GM23338 (cell line): ENCODE results near the gene ZNF536. TPM values are rescaled to one million over a fixed set of nuclear protein-coding genes. Genes with fewer than 3 reads are reported as not detected.

Experiments
- ATAC-seq: fragments of 200-7000 bp; cut with Tn5 transposase; 3 replicates; pipeline ENCODE4 v1.9.1; 2020
- DNase-seq: peaks from one replicate; pipeline ENCODE4 v3.0.0-alpha.2; 2015; ENCODE audit warnings: low spot score
- H2AFZ ChIP-seq: fragments of 200-600 bp; sonication (generic); 2 replicates; pipeline ENCODE4 v1.8.0; 2016; ENCODE audit warnings: antibody characterized with exemption, mild to moderate bottlenecking, moderate library complexity
- H3F3A ChIP-seq: fragments of 200-600 bp; sonication (generic); replicated peaks from 2 replicates; pipeline ENCODE4 v1.8.0; 2017; ENCODE audit warnings: antibody characterized with exemption, mixed run types, low read depth
- H3K27ac ChIP-seq: fragments of 200-600 bp; sonication (generic); 2 replicates; pipeline ENCODE4 v1.6.1; 2016; ENCODE audit warnings: low read depth
- H3K27me3 ChIP-seq: fragments of 200-600 bp; sonication (generic); 2 replicates; pipeline ENCODE4 v1.8.0; 2016; ENCODE audit warnings: mild to moderate bottlenecking, mixed run types, moderate library complexity; ENCODE audit not compliant: insufficient read depth
- H3K36me3 ChIP-seq: fragments of 200-600 bp; sonication (generic); 2 replicates; pipeline ENCODE4 v1.8.0; 2016; ENCODE audit warnings: mild to moderate bottlenecking; ENCODE audit not compliant: insufficient read depth
- H3K4me1 ChIP-seq: fragments of 200-600 bp; sonication (generic); 2 replicates; pipeline ENCODE4 v1.8.0; 2016; ENCODE audit warnings: mild to moderate bottlenecking, moderate library complexity; ENCODE audit not compliant: insufficient read depth
- H3K4me2 ChIP-seq: fragments of 200-600 bp; sonication (generic); 2 replicates; pipeline ENCODE4 v1.7.1; 2017; ENCODE audit warnings: mixed run types
- H3K4me3 ChIP-seq: fragments of 200-600 bp; sonication (generic); 2 replicates; pipeline ENCODE4 v1.6.1; 2016; ENCODE audit warnings: mixed run types
- H3K79me2 ChIP-seq: fragments of 200-600 bp; sonication (generic); replicated peaks from 2 replicates; pipeline ENCODE4 v1.8.0; 2017; ENCODE audit warnings: mild to moderate bottlenecking; ENCODE audit not compliant: insufficient read depth
- H3K9me2 ChIP-seq: fragments of 200-600 bp; sonication (generic); 2 replicates; pipeline ENCODE4 v1.8.0; 2017; ENCODE audit not compliant: insufficient read depth
- H4K20me1 ChIP-seq: fragments of 200-600 bp; sonication (generic); replicated peaks from 2 replicates; pipeline ENCODE4 v1.8.0; 2017; ENCODE audit warnings: mild to moderate bottlenecking; ENCODE audit not compliant: insufficient read depth
- H3K27ac Mint-ChIP-seq: 2 replicates; pipeline ENCODE4 v1.8.0; 2020; ENCODE audit warnings: inconsistent platforms, mild to moderate bottlenecking, moderate library complexity, mixed read lengths
- H3K27me3 Mint-ChIP-seq: 3 replicates; pipeline ENCODE4 v1.8.0; 2022; ENCODE audit warnings: low read depth, mild to moderate bottlenecking, moderate library complexity, mixed read lengths, inconsistent platforms; ENCODE audit not compliant: insufficient read depth, poor library complexity
- H3K36me3 Mint-ChIP-seq: 3 replicates; pipeline ENCODE4 v1.8.0; 2021; ENCODE audit warnings: low read depth, mild to moderate bottlenecking, inconsistent platforms, moderate library complexity, mixed read lengths
- H3K4me1 Mint-ChIP-seq: 3 replicates; pipeline ENCODE4 v1.8.0; 2020; ENCODE audit warnings: mild to moderate bottlenecking, inconsistent platforms, mixed read lengths
- H3K4me3 Mint-ChIP-seq: 3 replicates; pipeline ENCODE4 v1.8.0; 2021; ENCODE audit warnings: moderate library complexity, mild to moderate bottlenecking, inconsistent platforms, mixed read lengths
- H3K9me3 Mint-ChIP-seq: 3 replicates; pipeline ENCODE4 v1.8.0; 2020; ENCODE audit warnings: moderate library complexity, mild to moderate bottlenecking, inconsistent platforms, mixed read lengths
- CREB1 ChIP-seq: fragments of 250-450 bp; sonication (Bioruptor Pico); IDR thresholded peaks from 2 replicates; pipeline ENCODE4 v1.5.0; 2020; ENCODE audit warnings: low read depth, mild to moderate bottlenecking, moderate library complexity
- CTCF ChIP-seq, 2 experiments: fragments of 200-600 bp in 1 of 2; sonication (generic) in 1 of 2; conservative IDR thresholded peaks; 2 replicates each; pipeline versions ENCODE4 v1.5.1 to v1.6.1; 2016 to 2017; ENCODE audit warnings: antibody characterized with exemption in 2 of 2, low read depth in 2 of 2, mild to moderate bottlenecking in 2 of 2, moderate library complexity in 1 of 2
- ETS1 ChIP-seq: IDR thresholded peaks from 2 replicates; pipeline ENCODE4 v1.6.1; 2016; ENCODE audit warnings: antibody characterized with exemption
- EZH2 ChIP-seq: fragments of 200-600 bp; sonication (generic); IDR thresholded peaks from one replicate; pipeline ENCODE4 v1.8.0; 2017; ENCODE audit warnings: antibody characterized with exemption, mild to moderate bottlenecking, low read depth; ENCODE audit not compliant: unreplicated experiment
- EZH2phosphoT487 ChIP-seq: fragments of 200-600 bp; sonication (generic); IDR thresholded peaks from one replicate; pipeline ENCODE4 v1.8.1; 2018; ENCODE audit warnings: antibody characterized with exemption; ENCODE audit not compliant: unreplicated experiment
- JUNB ChIP-seq: IDR thresholded peaks from one replicate; pipeline ENCODE4 v1.6.1; 2016; ENCODE audit warnings: antibody characterized with exemption; ENCODE audit not compliant: unreplicated experiment
- NANOG ChIP-seq: IDR thresholded peaks from 2 replicates; pipeline ENCODE4 v1.6.1; 2016; ENCODE audit warnings: antibody characterized with exemption, borderline replicate concordance
- POLR2AphosphoS5 ChIP-seq: IDR thresholded peaks from 2 replicates; pipeline ENCODE4 v1.6.1; 2016; ENCODE audit warnings: antibody characterized with exemption, low read depth
- REST ChIP-seq: IDR thresholded peaks from one replicate; pipeline ENCODE4 v1.6.1; 2018; ENCODE audit warnings: antibody characterized with exemption; ENCODE audit not compliant: unreplicated experiment
- STAT1 ChIP-seq: IDR thresholded peaks from one replicate; pipeline ENCODE4 v1.6.1; 2016; ENCODE audit warnings: antibody characterized with exemption; ENCODE audit not compliant: unreplicated experiment
- ZNF114 ChIP-seq: fragments of 250-450 bp; sonication (Bioruptor Pico); IDR thresholded peaks from 2 replicates; pipeline ENCODE4 v1.5.0; 2020; ENCODE audit warnings: mild to moderate bottlenecking, moderate library complexity
- ZNF331 ChIP-seq: fragments of 250-450 bp; sonication (Bioruptor Pico); IDR thresholded peaks from 2 replicates; pipeline ENCODE4 v1.5.0; 2020; ENCODE audit warnings: low read depth, mild to moderate bottlenecking, moderate library complexity
- ZNF462 ChIP-seq: fragments of 250-450 bp; sonication (Bioruptor Pico); IDR thresholded peaks from 2 replicates; pipeline ENCODE4 v1.5.0; 2020; ENCODE audit warnings: mild to moderate bottlenecking, moderate library complexity
- polyA plus RNA-seq: library from polyadenylated mRNA; unstranded; fragments of >200 nt; fragmentation: Nextera tagmentation; extraction: Ambion mirVana; gene quantifications from 2 replicates; pipeline ENCODE4 v1.2.1, GENCODE V29; 2016
- total RNA-seq: library from RNA; depleted of rRNA; stranded (reverse); fragments of >200 nt; shearing (Covaris generic); gene quantifications from 2 replicates; pipeline ENCODE4 v1.2.3, GENCODE V29; 2014

Gene ZNF536
- total and polyA plus RNA-seq, 2 experiments from 2014 or later: 0.07 TPM; not detected in 1

GRCh38 chr19:30366282-30366681, 5.9 kb upstream of the ZNF536 start:
- Histone ChIP-seq H3K4me1 (peaks cover 21% of the 10 kb centered on the region), H3K27me3 (no peaks in the 10 kb centered on the region), H4K20me1 (no peaks in the 10 kb centered on the region), H3K36me3 (no peaks in the 10 kb centered on the region), H3F3A (no peaks in the 10 kb centered on the region), H3K9me2 (peaks cover 17% of the 10 kb centered on the region), H3K27ac (no peak overlapping the region), H3K4me3 (no peak overlapping the region), H3K79me2 (no peaks in the 10 kb centered on the region), H2AFZ (no peak overlapping the region), H3K4me2 (no peak overlapping the region)
- Mint-ChIP-seq H3K36me3 (no peaks in the 10 kb centered on the region), H3K27ac (no peak overlapping the region), H3K4me1 (peaks cover 26% of the 10 kb centered on the region), H3K9me3 (no peaks in the 10 kb centered on the region), H3K27me3 (peaks cover 11% of the 10 kb centered on the region), H3K4me3 (no peak overlapping the region)
- ATAC-seq: no peak
- no peak for DNase-seq
- TF ChIP-seq CREB1 (no peak), REST (no peak), ZNF114 (CRISPR knock-in tag) (no peak), ZNF331 (CRISPR knock-in tag) (no peak), POLR2AphosphoS5 (no peak), ETS1 (no peak), EZH2 (no peak), STAT1 (no peak), EZH2phosphoT487 (no peak), ZNF462 (CRISPR knock-in tag) (no peak), CTCF (conservative IDR thresholded peaks at IDR 0.05; ENCODE audit: low read depth in 2 of 2) (no peak), NANOG (no peak), JUNB (no peak)
